GM10847 (cell line): ENCODE results near the gene KRTAP5-5.

ENCODE experiments used
- POLR2A ChIP-seq: IDR thresholded peaks from 2 replicates; pipeline ENCODE4 v1.6.1; 2011; ENCODE audit not compliant: insufficient read length; ENCODE audit errors: extremely low read depth

Gene KRTAP5-5

DNA sequence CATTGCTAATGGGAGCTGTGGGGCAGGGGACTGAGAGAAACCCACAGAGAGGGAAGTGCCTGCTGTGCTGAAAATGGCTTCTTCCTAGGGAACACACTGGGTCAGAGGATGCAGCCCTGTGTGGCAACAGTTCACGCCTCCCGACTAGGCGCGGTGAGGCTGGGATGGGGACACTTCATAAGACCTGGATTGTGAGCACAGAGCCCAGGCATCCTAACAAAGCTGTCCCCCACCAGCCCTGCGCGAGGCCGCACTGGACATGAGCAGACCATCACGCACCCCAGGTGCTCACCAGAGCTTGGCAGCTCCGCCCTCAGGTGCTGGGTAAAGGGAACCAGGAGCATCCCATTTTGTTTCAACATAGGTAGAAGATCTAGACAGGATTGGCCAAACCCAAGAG is 5.9 kb upstream of the KRTAP5-5 start:
- TF ChIP-seq POLR2A, result no peak

DNA sequence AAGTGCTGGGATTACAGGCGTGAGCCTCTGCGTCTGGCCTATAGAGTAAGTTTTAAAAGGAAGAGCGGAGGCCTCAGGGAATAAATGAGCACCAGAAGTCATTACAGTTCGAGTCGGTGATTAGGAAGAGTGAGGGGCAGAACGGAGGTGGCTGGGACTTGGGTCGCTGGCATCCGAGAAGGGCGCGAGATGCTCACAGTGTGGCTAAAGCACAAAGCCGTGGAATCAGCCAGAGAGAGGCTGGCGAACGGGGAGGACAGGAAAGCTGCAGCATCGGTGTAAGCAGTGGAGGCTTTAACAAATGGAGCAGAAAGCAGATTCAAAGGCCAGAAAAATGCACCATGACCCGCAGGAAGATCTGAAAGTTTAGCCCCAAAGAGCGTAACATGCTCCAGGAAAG is 5.0 kb upstream of the KRTAP5-5 start:
- no peak for TF ChIP-seq POLR2A

DNA sequence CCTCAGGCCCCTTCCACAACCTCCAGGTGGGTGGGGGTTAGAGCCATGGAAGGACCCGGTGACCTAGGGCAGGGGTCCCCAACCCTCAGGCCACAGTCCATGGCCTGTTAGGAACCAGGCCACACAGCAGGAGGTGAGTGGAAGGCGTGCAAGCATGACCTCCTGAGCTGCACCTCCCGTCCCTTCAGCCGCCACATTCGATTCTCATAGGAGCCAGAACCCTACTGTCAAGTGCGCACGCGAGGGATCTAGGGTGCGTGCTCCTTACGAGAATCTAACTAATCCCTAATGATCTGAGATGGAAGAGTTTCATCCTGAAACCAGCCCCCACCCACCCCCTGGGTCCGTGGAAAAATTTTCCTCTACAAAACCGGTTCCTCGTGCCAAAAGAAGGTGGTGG is 4.0 kb upstream of the KRTAP5-5 start:
- TF ChIP-seq POLR2A, result no peak

DNA sequence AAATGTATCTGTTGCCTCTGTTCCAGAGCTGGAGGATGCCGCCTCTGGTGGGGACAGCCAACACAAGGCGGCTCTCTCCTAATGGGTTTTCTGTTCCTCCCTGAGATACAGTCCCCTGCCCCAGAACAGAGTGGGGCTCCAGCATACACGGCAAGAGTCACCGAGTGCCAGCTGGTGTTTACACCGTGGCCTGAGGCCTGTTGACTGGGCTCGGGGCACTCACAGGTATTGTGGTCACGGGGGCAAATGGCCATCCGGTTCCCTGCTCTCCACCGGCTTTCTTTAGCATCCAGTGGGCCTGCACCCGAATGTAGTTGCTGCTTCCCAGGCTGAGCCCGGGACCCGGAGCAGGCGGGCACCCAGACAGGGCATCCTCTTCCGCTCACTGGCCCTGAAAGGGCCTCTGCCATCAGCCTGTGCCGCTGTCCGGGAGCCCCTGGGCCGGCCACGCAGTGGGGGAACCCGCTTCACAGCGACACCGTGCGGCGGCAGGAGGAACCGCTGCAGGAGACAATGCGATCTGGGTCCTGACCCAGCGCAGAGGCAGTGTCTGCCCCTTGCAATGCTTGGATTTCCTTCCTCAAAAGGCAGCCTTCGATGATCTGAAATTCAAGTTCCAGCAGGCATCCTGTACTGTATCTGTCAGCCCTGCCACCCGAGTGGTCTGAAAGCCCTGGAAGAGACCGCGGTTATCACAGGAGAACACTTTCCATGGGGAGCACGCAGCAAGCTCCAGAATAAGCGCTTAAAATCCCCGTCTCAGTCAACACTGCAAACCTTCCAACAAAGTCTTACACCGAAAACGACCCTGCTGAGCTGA is 859 bp upstream of the KRTAP5-5 start:
- TF ChIP-seq POLR2A, result no peak

DNA sequence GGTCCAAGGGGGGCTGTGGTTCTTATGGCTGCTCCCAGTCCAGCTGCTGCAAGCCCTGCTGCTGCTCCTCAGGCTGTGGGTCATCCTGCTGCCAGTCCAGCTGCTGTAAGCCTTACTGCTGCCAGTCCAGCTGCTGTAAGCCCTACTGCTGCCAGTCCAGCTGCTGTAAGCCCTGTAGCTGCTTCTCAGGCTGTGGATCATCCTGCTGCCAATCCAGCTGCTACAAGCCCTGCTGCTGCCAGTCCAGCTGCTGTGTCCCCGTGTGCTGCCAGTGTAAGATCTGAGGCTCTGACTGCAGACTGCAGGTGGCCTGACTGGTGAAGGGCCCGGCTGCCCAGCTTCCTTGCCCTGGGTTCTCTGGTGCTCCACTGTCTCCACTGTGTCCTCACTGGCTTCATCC is 696 bp downstream of the KRTAP5-5 start:
- no peak for TF ChIP-seq POLR2A

DNA sequence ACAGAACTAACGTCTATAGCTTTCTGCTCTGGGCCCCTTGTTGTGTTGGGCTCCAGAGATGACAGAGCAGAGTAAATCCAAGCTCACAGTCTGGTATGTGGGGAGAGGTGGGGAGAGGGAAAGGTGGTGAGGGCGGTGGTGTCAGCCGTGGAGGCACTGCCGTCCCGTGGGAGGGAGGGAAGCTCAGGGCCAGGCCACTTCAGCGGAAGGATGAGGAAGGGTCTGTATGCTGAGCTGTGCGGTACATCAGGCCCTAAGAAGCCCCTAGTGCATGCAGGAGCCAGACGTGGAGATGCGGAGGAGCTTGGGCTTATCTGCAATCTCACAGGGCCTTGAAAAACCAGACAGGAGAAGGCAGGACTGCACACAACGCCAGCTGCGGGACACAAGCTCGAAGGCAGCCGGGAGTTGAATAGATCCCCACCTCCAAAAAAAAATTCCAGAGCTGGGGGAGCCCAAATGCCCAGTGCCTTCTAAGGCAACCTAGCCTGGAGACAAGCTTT is 1.5 kb downstream of the KRTAP5-5 start:
- TF ChIP-seq POLR2A, result no peak

DNA sequence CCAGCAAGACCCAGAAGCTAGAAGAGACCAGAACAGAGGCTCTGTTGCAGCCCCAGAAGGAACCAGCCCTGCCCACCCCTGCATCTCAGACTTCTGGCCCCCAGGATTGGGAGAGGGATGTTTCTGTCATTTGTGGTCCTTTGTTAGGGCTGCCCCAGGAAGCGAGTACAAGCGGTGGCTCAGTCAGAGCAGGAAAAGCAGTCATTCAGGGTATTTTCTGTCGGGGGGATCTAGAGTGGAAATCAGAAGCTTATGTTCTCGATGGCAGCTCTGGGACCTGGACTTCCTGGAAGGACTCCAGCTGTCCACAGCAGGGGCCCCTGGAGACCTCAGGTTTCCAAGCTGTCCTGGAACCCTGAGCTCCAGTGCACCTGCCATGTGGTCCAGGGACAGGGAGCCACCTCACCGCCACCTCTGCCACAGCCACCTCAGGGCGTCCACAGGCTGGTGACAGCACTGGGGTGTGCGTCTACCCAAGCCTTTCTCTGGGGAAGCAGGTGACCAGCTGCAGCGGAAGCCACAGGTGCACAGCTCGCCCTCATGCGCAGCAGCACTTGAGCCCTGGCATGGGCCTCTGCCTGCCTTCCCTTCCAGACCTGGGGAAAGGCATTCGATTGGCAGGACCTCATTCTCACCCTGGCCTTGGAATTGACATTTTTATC is 2.6 kb downstream of the KRTAP5-5 start:
- no peak for TF ChIP-seq POLR2A

DNA sequence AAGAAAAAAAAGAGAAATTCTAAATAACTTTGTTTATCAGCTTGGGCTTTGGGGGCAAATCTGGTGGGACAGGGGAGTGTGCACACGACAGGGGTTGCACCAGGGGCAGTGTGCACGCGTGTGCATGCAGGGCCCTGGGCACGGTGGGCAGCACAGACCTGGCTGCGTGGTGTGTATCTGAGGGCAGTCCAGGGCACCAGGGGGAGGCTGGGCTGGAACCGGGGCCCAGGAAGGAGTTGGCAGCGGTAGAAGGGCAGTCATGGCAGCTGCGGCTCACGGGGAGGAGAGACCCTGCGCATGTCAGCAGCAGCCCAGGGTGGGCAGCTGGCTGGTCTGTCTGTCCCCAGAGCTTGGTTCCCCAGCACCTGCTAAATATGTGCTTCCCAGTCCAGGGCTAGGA is 4.3 kb downstream of the KRTAP5-5 start:
- no peak for TF ChIP-seq POLR2A

DNA sequence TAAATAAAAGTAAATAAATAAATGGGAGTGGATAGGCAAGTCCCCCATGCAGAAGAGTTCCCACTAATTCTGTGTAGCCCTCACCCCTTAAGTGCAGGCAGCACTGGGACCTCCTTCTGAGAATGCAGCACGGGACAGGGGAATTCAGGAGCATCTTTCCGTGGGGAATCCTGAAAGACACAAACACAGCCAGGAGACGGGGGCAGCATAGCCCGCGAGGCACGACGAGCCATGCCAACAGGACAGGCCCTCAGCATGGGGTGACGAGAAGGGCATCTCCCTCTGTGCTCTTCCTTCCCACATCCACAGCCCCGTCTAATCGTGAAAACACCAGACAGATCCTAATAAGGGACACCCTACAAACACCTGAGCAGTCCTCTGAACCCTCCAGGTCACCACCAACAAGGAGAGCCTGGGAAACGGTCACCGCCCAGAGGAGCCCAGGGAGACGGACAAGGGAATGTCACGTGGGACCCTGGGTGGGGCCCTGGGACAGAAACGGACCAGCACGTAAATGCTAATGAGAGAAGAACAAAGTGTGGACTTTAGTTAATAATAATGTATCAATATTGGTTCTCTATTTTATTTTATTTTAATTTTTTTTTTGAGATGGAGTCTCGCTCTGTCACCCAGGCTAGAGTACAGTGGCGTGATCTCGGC is 6.8 kb downstream of the KRTAP5-5 start:
- TF ChIP-seq POLR2A, result no peak

DNA sequence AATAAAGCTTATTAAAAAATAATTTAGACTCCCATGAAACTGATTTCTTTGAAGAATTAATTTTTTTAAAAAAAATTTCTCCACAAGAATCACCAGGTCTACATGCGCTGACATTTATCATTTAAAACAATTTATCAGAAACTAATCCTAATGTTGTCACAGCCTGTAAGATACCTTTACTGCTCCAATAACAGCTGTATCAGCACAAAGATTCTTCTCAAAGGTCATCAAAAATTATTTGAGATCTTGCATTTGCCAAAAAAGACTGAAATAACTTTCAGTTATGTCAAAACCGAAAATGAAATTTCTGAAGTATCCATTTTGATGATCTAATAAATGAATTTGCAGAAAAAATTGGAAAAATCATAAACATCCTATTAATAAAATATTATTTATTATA is 8.1 kb downstream of the KRTAP5-5 start:
- no peak for TF ChIP-seq POLR2A

DNA sequence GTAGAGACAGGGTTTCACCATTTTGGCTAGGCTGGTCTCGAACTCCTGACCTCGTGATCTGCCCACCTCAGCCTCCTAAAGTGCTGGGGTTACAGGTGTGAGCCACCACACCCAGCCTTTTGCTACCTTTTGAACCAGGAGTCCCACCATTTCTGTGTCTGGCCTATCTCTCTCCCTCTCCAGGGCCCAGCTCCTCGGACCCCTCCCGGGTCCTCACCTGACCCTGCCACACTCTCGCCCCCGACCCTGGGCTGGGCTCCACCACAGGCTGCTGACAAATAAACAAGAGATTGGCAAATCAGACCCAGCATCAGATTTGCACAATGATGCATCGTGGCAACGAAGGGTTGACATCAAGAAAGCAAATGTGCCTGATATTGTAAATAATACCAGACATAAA is 8.8 kb downstream of the KRTAP5-5 start:
- no peak for TF ChIP-seq POLR2A

DNA sequence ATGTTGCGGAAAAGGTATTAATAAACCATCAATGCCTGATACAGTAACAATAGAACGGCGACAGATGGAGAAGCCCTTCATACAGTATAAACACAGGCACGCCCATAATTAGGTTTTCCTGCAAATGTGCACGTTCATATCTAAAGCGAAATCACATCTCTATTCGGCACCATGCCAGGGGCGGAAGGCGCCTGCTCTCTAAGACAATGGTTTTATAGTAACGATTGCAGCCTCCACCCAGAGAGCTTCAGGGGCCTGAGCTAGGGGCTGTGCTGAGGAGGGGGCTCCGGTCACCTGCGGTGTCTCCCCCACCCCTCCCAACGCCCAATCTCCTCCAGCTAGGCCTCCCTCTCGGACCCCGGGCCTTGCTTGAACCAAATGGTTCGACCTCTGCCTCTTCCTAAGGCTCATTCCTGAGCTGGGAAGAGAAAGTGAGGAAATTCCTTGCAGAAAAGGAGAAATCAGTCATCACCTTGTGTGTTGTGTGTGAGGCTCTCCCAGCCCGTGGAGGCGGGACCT is 9.6 kb downstream of the KRTAP5-5 start:
- no peak for TF ChIP-seq POLR2A

DNA sequence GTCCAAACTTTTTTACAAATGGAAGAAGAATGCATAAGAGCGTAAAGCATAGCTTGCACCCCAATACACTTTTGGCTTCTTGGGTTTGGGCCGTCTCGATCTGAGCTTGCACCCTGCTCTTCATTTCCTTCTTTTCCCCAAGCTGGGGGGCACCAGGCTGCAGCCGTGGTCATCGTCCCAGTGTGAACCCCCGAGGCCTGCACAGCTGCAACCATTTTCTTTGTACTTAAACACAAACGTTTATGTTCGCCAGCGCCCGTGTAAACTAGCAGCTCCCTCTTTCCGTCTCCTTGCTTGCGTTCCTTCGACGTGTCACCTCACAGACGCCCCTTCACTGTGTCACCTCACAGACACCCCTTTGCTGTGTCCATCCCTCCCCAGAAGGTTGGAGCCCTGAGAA is 10.1 kb downstream of the KRTAP5-5 start:
- TF ChIP-seq POLR2A, result no peak

DNA sequence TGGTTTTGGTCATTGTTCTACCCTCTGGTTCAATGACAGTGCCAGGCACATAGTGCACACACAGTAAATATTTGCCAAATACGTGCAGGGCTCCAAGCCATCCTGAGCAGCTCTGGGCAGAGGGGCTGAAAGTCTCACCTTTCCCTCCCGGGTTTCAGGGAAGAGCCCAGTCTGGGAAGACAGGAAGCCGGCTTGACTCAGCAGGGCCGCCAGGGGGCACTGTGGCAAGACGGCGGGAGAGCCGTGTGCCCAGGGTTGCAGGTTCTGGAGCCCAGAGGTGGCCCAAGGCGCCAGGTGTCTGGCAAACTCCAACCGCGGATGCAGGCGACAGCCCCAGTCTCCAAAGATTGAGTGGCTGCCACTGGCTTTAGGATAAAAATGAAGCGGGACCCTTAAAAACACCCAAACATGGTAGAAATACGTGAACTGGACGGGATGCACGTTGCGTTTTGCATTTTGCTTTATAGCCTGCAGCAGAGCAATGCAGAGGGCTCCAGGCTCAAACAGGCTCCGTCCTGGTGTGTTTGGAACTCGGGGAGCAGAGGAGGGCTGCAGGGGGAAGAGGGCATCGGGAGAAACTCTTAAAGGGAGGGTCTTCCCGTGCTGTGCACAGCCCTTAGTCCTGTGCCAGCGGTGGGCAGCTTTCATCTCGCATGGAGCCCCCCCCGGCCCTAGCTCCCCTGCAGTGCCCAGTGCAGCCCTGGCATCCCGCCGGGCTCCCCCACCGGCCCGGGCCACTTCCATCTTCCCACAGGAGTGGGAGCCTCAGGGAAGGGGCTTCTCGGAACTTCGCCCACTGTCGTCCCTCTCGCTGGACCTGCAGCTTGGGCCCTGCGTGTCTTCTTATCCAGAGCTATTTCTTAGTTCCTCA is 10.7 kb downstream of the KRTAP5-5 start:
- TF ChIP-seq POLR2A, result no peak

DNA sequence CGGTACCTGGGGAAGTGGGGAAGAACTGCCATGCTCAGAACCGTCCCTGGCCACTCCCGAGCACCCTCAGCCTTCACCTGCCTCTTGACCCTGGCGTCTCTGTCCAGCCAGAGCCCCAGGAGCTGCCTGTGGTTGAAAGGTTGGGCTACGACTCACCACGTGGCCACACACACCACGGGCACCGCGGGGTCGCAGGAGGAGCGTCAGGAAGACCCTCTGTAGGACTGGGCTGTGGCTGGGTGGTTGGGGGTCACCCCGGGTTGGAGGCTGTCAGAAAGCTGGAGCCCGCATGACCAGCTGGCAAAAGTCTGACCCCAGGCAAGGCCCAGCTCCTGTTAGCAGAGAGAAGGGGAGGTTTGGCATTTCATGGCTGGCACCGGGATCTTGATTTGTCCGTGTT is 11.5 kb downstream of the KRTAP5-5 start:
- TF ChIP-seq POLR2A, result no peak
